ENCODE results near the gene CTSZ. TPM values are rescaled to one million over a fixed set of nuclear protein-coding genes. Genes with fewer than 3 reads are reported as not detected.

CTSZ gene
- total and polyA plus RNA-seq, 2 experiments from 2014 or later = 0.58 to 41.4 TPM

DNA sequence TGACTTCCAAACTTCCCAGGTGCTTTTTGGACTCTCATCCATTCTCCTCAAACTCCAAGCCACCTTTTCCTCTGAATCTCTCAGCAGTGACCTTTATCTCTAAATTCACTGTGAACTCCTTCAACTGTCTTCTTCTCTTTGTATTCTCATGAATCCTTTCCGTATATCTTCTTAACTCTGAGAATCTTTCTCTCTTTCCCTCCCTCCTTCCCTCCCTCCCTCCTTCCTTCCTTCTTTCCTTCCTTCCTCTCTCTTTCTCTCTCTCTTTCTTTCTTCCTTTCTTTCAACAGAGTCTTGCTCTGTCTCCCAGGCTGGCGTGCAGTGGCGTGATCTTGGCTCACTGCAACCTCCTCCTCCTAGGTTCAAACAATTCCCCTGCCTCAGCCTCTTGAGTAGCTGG, 39.8 kb upstream of the CTSZ start:
- Mint-ChIP-seq H3K9me3 (no peaks in the 10 kb centered on the region), H3K27me3 (ENCODE audit: insufficient read depth, low read depth, poor library complexity) (peaks cover 5% of the 10 kb centered on the region), H3K36me3 (ENCODE audit: low read depth) (no peaks in the 10 kb centered on the region; the same call in 2 of the 3 replicates), H3K4me3 (no peak overlapping the region), H3K27ac (no peak overlapping the region), H3K4me1 (peaks cover 6% of the 10 kb centered on the region)
- H3K36me3 ChIP-seq (ENCODE audit: insufficient read depth) = no peaks in the 10 kb centered on the region
- H3K27ac ChIP-seq (ENCODE audit: low read depth) = no peak overlapping the region
- DNase-seq (ENCODE audit: low spot score) (no peak), ATAC-seq (no peak)
- H3F3A ChIP-seq (replicated peaks; ENCODE audit: low read depth) = peaks cover 6% of the 10 kb centered on the region; the same call in 1 of the 2 replicates
- H3K9me2 ChIP-seq (ENCODE audit: insufficient read depth) = no peaks in the 10 kb centered on the region
- no peaks in the 10 kb centered on the region for H3K27me3 ChIP-seq (ENCODE audit: insufficient read depth)
- H3K4me3 ChIP-seq = no peak overlapping the region
- no peak overlapping the region for H3K4me2 ChIP-seq
- no peaks in the 10 kb centered on the region for H4K20me1 ChIP-seq (replicated peaks; ENCODE audit: insufficient read depth)
- H3K4me1 ChIP-seq (ENCODE audit: insufficient read depth) = 0 out of 2 replicates have a peak, but pooled peaks cover 1% of the 10 kb centered on the region
- H3K79me2 ChIP-seq (replicated peaks; ENCODE audit: insufficient read depth) = peaks cover 4% of the 10 kb centered on the region
- no peak overlapping the region for H2AFZ ChIP-seq
- no peak for TF ChIP-seq EZH2phosphoT487 (IDR thresholded peaks at IDR 0.05; ENCODE audit: unreplicated experiment)
- no peak for TF ChIP-seq POLR2AphosphoS5 (IDR thresholded peaks at IDR 0.05; ENCODE audit: low read depth)
- TF ChIP-seq STAT1 (IDR thresholded peaks at IDR 0.05; ENCODE audit: unreplicated experiment) = no peak
- TF ChIP-seq ZNF114 (CRISPR knock-in tag; IDR thresholded peaks at IDR 0.05) = no peak
- TF ChIP-seq, protein P1, sequence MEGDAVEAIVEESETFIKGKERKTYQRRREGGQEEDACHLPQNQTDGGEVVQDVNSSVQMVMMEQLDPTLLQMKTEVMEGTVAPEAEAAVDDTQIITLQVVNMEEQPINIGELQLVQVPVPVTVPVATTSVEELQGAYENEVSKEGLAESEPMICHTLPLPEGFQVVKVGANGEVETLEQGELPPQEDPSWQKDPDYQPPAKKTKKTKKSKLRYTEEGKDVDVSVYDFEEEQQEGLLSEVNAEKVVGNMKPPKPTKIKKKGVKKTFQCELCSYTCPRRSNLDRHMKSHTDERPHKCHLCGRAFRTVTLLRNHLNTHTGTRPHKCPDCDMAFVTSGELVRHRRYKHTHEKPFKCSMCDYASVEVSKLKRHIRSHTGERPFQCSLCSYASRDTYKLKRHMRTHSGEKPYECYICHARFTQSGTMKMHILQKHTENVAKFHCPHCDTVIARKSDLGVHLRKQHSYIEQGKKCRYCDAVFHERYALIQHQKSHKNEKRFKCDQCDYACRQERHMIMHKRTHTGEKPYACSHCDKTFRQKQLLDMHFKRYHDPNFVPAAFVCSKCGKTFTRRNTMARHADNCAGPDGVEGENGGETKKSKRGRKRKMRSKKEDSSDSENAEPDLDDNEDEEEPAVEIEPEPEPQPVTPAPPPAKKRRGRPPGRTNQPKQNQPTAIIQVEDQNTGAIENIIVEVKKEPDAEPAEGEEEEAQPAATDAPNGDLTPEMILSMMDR (conservative IDR thresholded peaks at IDR 0.05; ENCODE audit: low read depth in 2 of 2) = no peak
- TF ChIP-seq, protein P2, sequence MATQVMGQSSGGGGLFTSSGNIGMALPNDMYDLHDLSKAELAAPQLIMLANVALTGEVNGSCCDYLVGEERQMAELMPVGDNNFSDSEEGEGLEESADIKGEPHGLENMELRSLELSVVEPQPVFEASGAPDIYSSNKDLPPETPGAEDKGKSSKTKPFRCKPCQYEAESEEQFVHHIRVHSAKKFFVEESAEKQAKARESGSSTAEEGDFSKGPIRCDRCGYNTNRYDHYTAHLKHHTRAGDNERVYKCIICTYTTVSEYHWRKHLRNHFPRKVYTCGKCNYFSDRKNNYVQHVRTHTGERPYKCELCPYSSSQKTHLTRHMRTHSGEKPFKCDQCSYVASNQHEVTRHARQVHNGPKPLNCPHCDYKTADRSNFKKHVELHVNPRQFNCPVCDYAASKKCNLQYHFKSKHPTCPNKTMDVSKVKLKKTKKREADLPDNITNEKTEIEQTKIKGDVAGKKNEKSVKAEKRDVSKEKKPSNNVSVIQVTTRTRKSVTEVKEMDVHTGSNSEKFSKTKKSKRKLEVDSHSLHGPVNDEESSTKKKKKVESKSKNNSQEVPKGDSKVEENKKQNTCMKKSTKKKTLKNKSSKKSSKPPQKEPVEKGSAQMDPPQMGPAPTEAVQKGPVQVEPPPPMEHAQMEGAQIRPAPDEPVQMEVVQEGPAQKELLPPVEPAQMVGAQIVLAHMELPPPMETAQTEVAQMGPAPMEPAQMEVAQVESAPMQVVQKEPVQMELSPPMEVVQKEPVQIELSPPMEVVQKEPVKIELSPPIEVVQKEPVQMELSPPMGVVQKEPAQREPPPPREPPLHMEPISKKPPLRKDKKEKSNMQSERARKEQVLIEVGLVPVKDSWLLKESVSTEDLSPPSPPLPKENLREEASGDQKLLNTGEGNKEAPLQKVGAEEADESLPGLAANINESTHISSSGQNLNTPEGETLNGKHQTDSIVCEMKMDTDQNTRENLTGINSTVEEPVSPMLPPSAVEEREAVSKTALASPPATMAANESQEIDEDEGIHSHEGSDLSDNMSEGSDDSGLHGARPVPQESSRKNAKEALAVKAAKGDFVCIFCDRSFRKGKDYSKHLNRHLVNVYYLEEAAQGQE (IDR thresholded peaks at IDR 0.05; ENCODE audit: unreplicated experiment) = no peak
- TF ChIP-seq, protein P3, sequence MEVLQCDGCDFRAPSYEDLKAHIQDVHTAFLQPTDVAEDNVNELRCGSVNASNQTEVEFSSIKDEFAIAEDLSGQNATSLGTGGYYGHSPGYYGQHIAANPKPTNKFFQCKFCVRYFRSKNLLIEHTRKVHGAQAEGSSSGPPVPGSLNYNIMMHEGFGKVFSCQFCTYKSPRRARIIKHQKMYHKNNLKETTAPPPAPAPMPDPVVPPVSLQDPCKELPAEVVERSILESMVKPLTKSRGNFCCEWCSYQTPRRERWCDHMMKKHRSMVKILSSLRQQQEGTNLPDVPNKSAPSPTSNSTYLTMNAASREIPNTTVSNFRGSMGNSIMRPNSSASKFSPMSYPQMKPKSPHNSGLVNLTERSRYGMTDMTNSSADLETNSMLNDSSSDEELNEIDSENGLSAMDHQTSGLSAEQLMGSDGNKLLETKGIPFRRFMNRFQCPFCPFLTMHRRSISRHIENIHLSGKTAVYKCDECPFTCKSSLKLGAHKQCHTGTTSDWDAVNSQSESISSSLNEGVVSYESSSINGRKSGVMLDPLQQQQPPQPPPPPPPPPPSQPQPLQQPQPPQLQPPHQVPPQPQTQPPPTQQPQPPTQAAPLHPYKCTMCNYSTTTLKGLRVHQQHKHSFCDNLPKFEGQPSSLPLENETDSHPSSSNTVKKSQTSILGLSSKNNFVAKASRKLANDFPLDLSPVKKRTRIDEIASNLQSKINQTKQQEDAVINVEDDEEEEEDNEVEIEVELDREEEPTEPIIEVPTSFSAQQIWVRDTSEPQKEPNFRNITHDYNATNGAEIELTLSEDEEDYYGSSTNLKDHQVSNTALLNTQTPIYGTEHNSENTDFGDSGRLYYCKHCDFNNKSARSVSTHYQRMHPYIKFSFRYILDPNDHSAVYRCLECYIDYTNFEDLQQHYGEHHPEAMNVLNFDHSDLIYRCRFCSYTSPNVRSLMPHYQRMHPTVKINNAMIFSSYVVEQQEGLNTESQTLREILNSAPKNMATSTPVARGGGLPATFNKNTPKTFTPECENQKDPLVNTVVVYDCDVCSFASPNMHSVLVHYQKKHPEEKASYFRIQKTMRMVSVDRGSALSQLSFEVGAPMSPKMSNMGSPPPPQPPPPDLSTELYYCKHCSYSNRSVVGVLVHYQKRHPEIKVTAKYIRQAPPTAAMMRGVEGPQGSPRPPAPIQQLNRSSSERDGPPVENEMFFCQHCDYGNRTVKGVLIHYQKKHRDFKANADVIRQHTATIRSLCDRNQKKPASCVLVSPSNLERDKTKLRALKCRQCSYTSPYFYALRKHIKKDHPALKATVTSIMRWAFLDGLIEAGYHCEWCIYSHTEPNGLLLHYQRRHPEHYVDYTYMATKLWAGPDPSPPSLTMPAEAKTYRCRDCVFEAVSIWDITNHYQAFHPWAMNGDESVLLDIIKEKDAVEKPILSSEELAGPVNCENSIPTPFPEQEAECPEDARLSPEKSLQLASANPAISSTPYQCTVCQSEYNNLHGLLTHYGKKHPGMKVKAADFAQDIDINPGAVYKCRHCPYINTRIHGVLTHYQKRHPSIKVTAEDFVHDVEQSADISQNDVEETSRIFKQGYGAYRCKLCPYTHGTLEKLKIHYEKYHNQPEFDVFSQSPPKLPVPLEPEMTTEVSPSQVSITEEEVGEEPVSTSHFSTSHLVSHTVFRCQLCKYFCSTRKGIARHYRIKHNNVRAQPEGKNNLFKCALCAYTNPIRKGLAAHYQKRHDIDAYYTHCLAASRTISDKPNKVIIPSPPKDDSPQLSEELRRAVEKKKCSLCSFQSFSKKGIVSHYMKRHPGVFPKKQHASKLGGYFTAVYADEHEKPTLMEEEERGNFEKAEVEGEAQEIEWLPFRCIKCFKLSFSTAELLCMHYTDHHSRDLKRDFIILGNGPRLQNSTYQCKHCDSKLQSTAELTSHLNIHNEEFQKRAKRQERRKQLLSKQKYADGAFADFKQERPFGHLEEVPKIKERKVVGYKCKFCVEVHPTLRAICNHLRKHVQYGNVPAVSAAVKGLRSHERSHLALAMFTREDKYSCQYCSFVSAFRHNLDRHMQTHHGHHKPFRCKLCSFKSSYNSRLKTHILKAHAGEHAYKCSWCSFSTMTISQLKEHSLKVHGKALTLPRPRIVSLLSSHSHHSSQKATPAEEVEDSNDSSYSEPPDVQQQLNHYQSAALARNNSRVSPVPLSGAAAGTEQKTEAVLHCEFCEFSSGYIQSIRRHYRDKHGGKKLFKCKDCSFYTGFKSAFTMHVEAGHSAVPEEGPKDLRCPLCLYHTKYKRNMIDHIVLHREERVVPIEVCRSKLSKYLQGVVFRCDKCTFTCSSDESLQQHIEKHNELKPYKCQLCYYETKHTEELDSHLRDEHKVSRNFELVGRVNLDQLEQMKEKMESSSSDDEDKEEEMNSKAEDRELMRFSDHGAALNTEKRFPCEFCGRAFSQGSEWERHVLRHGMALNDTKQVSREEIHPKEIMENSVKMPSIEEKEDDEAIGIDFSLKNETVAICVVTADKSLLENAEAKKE (CRISPR knock-in tag; IDR thresholded peaks at IDR 0.05) = no peak
- TF ChIP-seq NANOG (IDR thresholded peaks at IDR 0.05; ENCODE audit: borderline replicate concordance) = no peak
- TF ChIP-seq, protein P4, sequence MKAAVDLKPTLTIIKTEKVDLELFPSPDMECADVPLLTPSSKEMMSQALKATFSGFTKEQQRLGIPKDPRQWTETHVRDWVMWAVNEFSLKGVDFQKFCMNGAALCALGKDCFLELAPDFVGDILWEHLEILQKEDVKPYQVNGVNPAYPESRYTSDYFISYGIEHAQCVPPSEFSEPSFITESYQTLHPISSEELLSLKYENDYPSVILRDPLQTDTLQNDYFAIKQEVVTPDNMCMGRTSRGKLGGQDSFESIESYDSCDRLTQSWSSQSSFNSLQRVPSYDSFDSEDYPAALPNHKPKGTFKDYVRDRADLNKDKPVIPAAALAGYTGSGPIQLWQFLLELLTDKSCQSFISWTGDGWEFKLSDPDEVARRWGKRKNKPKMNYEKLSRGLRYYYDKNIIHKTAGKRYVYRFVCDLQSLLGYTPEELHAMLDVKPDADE (IDR thresholded peaks at IDR 0.05) = no peak
- TF ChIP-seq EZH2 (IDR thresholded peaks at IDR 0.05; ENCODE audit: low read depth, unreplicated experiment) = no peak
- TF ChIP-seq CREB1 (CRISPR knock-in tag; IDR thresholded peaks at IDR 0.05; ENCODE audit: low read depth) = no peak
- no peak for TF ChIP-seq JUNB (IDR thresholded peaks at IDR 0.05; ENCODE audit: unreplicated experiment)
- TF ChIP-seq ZNF331 (CRISPR knock-in tag; IDR thresholded peaks at IDR 0.05; ENCODE audit: low read depth) = no peak
